Stimulated activated CD4-positive, alpha-beta T cell treated with anti-CD3 and anti-CD28 coated beads, Interleukin-12 subunit alpha, Interleukin-12 subunit beta, amount 100 ng/mL, for 48 hours (primary cell): ENCODE data around the gene ATP11B.

Experiments
- DNase-seq, 3 donors: peaks; one replicate each; pipeline ENCODE4 v3.0.0-alpha.2; 2020; ENCODE audit warnings: low read depth in 2 of 3, low spot score in 1 of 3

ATP11B gene

DNA sequence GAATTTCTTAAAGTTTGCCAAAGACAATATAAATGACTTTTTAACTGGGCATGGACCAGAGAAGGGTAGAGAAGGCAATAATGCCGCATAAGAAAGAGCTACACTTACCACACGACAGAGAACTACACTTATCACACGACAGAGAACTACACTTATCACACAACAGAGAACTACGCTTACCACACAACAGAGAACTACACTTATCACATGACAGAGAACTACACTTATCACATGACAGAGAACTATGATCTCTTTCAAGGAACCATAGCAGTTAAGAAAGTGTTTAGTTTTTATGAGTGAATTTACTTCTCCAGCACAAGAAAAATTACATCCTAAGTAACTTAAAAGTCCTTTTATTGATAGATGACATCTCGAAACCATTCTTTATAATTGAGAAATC is 155.0 kb downstream of the ATP11B start:
- DNase-seq: no peak

DNA sequence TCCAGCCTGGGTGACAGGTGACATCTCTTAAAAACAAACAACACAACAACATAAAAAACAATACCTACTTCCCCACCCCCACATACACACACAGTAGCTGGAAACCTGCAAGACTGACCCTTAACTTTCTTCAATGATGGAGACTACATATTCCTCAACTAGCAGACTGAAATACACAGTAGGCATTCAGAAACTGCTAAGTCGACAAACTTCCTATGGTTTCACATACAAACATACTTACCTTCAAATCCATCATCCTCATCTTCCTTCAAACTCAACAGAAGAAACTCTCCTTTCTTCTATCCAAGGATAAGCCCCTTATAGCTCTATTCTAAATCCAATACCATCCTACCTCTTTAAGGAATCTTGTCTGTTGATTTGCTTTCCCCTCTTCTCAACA is 156.4 kb downstream of the ATP11B start:
- DNase-seq: no peak

DNA sequence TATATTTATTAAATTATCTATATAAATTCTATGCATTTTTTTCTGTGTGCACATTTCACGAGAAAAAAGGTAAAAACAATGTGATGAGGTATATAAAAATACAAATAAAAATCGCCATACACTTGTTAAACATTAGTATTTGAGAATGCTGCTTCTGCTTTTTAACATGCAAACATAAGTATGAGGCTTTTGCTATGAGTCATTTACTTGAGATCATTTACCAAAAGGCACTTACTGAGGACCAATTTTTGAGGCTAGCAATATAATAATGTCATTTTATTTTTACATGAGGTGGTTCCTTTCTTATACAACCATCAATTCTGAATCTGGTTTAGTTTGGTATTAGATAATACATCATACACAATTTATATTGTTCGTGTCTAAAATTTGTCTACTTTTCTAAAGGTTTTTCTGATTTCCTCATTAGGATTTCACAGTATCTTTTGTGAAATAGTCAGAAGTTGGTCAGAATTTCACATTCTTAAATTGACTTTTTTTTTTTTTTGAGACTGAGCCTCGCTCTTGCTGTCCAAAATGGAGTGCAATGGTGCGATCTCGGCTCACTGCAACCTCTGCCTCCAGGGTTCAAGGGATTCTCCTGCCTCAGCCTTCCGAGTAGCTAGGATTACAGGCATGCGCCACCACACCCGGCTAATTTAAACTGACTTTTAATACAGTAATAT is 161.4 kb downstream of the ATP11B start:
- no peak for DNase-seq

DNA sequence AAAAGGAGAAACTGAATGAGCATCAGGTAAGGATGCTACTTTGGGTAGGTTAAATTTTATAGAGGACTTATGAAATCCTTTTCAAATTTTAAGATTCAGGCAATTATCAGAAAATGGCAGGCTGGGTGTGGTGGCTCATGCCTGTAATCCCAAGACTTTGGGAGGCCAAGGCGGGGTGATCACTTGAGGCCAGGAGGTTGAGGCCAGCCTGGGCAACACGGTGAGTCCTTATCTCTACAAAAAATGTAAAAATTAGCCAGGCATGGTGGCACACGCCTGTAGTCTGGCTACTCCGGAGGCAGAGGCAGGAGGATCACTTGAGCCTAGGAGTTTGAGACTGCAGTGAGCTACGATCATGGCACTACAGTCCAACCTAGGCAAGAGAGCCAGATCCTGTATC is 163.9 kb downstream of the ATP11B start:
- DNase-seq: no peak

DNA sequence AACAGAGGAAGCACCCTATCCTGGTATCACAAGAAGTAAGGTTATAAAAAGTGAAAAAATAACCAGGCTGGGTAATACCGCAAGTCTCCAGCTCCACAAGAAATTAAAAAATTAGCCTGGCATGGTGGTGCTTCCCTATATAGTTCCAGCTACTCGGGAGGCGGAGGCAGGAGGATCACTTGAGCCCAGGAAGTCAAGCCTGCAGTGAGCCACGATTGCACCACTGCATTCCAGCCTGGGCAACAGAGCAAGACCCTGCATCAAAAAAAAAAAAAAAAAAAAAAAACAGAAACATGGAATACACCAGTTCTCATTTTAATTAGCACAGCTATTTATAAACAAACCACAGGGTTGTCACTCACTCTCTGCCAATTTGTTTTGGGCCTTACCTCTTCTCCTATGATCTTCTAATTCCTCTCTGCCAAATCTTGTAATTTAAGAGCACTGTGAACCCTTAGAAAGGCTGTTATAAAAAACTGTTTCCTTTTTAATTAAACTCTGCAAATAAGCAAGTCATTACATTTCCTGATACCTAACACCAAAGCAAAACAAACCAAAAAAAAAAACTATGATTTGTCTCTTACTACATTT is 164.5 kb downstream of the ATP11B start:
- DNase-seq: no peak

DNA sequence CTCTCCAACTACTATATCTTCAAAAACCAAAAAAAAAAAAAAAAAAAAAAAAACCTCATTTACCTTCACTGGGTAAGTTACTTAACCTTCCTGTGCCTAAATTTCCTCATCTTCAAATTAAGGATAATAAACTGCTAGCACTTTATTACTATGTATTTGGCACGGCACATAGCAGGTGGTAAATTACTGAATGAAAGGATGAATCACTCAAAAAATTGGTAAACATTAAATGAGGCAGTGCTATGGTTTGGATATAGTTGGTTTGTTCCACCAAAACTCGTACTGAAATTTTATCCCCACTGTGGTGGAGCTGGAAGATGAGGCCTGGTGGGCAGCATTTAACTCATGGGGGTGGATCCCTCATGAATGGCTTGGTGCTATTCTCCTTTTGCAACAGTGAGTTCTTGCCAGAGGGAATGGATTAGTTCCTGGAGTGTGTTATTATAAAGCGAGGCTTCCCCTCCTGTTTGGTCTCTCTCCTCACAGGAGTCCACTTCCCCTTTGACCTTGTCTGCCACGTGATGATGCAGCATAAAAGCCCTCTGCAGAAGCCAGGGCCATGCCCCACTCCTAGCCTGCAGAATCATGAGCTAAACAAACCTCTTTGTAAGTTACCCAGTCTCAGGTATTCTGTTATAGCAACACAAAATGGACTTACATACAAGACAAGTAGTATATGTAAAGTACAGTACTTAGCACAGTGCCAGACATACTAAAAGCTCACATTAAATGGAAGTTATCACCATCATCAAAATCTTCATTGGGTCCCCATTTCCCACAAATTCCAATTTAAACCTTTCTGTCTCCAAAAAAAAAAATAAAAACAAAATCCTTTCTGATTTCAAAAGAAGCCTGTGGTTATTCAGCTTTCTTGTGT is 166.4 kb downstream of the ATP11B start:
- DNase-seq: no peak

DNA sequence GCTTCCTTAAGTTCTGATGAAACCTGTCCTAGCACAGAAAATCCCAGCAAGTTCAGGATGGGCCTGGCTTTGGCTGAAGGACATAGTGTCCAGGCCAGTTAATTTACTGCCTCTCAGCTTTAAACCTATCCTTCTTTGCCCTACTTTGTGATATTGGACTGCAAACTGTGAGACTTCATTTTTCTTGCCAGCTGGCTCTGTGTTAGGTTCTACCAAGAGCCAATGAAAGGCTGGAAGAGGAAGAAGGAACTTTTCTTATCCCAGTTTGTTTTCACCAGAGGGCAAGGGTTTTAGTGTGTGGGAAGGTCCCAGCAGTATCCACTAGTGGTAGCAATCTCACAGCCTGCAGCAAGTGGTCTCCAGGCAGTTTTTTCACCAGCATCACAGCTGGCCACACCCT is 168.9 kb downstream of the ATP11B start:
- no peak for DNase-seq

DNA sequence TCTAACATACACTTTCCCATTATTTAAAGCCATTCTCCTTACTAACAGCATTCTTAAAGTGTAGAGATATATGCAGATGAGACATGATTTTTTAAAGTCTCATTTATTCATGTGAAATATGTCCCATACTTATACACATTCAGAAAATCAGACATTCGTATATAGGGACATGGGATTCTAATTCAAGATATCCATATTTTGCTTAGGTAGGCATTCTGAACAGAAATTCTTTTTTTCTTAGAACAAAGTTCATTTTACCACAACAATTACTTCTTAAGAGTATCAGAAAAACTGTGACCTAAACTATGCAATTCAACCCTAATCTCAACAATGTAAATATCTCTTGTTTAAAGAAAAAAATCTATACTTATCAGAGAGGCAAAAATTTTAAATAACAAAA is 170.9 kb downstream of the ATP11B start:
- no peak for DNase-seq

DNA sequence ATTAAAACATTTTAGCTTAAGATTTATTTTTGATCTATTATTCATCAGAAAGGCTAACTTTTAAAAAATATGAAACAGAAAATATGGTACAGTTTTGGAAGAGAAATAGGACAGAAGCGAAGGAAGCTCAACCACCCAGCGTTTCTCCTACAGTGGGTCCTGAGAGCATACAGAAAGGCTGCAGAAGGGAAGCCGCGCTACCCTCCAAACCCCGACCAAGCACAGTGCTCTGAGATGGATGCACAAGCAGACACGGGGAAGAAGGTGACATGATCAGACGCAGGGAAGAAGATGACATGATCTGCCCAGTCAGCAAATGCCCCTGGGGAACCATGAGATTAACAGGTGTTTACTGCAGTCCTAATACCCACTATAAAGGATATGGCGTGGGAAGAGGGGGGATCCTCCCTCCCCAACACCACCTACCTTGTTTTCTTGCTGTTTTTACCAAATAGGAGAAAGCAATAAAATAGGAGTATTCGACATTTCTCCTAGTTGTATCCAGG is 172.6 kb downstream of the ATP11B start:
- no peak for DNase-seq

DNA sequence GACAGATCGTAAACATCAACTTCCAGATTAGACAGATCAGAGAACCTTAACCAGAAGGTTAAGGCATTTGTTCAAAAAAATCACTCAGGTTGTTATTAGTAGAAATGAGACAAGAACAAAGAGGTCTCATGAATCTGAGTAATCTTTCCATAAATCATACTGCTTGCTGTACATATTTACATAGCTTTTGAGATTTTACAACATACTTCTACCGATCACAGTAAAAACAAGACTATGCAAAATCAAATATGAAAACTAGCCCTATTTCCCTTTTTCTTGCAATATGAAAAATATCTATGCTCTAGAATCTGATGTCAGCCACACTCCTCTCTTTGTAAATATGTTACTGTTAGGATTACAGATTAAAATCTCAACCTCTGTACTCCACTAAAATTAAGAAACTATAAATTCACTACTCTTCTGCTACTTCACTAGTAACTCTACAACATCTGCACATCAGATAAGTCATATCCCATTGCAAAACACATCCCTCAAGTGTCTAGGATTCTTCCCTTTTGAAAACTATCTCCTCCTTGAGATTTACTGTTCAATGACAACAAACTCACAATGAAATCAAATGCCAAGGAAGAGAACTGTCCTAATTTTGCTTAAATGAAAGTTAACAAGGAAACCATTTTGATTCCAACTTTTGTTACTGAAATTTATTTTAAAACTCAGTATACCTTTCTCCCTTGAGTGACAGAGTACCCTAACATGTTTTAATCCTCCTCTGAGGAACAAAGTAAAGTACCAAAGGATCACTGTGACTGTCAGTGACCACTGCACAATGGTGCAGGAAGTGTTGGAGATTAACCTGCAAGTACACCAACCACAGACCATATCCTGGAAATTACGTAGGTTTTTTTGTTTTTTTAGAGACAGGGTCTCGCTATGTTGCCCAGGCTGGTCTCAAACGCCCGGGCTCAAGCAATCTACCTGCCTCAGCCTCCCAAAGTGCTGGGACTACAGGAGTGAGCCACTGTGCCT is 174.2 kb downstream of the ATP11B start:
- DNase-seq: no peak

DNA sequence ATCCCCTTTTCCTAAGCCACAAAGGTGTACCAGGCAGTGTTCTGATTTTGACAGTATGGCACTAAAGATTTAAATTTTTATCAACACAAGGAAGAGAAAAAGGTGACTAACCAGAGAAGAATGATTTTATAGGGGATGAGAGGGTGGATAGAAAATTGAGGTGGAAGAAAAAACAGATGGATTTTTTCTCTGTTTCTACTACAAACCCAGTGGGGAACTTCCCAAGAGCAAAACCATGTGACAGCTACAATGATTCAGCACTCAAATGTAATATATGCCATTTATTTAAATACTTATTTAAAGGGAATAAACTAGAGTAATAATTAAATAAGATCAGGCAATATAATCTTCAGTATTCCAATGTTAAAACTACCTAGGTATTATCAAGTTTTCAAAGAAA is 176.0 kb downstream of the ATP11B start:
- DNase-seq: no peak

DNA sequence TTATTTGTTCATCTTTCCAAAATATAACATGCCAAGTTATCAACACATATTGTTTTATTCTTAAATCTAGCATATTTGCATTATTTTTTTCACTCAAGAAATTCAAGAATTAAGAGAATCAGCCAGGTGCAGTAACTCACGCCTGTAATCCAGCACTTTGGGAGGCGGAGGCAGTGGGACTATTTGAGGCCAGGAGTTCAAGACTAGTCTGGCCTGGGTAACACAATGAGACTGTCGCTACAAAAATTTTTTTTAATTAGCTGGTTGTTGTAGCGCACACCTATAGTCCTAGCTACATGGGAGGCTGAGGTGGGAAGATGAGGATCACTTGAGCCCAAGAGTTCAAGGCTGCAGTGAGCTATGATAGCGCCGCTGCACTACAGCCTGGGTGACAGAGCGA is 176.5 kb downstream of the ATP11B start:
- DNase-seq: no peak

DNA sequence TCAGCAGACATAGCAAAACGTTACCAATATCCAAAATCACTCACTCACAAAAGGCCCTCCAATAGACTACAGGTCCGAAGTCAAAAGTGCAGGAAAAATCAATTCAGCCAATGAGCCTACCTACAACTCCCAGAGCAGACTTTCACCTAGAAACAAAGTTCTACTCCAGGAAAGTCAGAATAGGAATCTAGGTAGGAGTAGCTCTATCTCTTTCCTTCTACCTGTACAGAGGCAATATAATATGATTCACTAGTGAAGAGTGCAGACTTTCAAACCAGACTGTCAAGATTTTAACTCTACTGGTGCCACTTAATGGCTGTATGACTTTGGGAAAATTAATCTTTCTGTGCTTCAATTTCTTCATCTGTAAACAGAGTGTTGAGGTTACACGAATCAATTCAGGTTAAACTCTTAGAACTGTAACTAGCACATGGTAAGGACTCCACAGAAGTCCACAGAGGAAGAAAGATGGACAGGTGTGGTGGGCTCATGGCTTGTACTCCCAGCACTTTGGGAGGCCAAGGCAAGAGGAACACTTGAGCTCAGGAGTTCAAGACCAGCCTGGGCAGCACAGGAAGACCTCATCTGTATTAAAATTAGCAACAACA is 177.6 kb downstream of the ATP11B start:
- no peak for DNase-seq
